Measurements from ENCODE around the gene CACNB2.

The CACNB2 gene

GRCh38 chr10:18350340-18350739 lies 210.1 kb downstream of the CACNB2 start:
- no peak for DNase-seq

- DNase-seq, result no peak
These were observed 211.2 kb downstream of the CACNB2 start for GRCh38 chr10:18351421-18351820.

- no peak for DNase-seq
These were observed 212.0 kb downstream of the CACNB2 start for GRCh38 chr10:18352175-18352574.

- no peak for DNase-seq
These were observed 219.6 kb downstream of the CACNB2 start for GRCh38 chr10:18359812-18360211.

GRCh38 chr10:18362892-18363291 lies 222.7 kb downstream of the CACNB2 start:
- DNase-seq, result no peak

GRCh38 chr10:18364987-18365775 lies 225.0 kb downstream of the CACNB2 start:
- no peak for DNase-seq

- no peak for DNase-seq
These were observed 227.6 kb downstream of the CACNB2 start for GRCh38 chr10:18367840-18368239.

GRCh38 chr10:18368273-18368672 lies 228.0 kb downstream of the CACNB2 start:
- no peak for DNase-seq

- DNase-seq, result no peak
These were observed 228.5 kb downstream of the CACNB2 start for GRCh38 chr10:18368682-18369081.

GRCh38 chr10:18369859-18370473 lies 229.7 kb downstream of the CACNB2 start:
- no peak for DNase-seq

- no peak for DNase-seq
These were observed 236.4 kb downstream of the CACNB2 start for GRCh38 chr10:18376650-18377049.

GRCh38 chr10:18377898-18378297 lies 237.7 kb downstream of the CACNB2 start:
- DNase-seq, result no peak

GRCh38 chr10:18378766-18379165 lies 238.5 kb downstream of the CACNB2 start:
- DNase-seq, result no peak

- no peak for DNase-seq
These were observed 241.5 kb downstream of the CACNB2 start for GRCh38 chr10:18381679-18382078.

GRCh38 chr10:18397906-18398305 lies 257.7 kb downstream of the CACNB2 start:
- no peak for DNase-seq

GRCh38 chr10:18399158-18399557 lies 258.9 kb downstream of the CACNB2 start:
- DNase-seq, result no peak

GRCh38 chr10:18400201-18400905 lies 260.1 kb downstream of the CACNB2 start:
- DNase-seq, result no peak

- no peak for DNase-seq
These were observed 260.7 kb downstream of the CACNB2 start for GRCh38 chr10:18400906-18401245.

GRCh38 chr10:18401416-18402195 lies 261.4 kb downstream of the CACNB2 start:
- no peak for DNase-seq

- no peak for DNase-seq
These were observed 262.6 kb downstream of the CACNB2 start for GRCh38 chr10:18402853-18403252.

- DNase-seq, result no peak
These were observed 264.3 kb downstream of the CACNB2 start for GRCh38 chr10:18404530-18404929.

- DNase-seq, result no peak
These were observed 265.9 kb downstream of the CACNB2 start for GRCh38 chr10:18406136-18406535.
